HepG2 (cell line): ENCODE measurements around the gene PCDHGA7. TPM values are rescaled to one million over a fixed set of nuclear protein-coding genes. Genes with fewer than 3 reads are reported as not detected.
"Not testable (repeated sequence)": the region's sequence is repeated elsewhere in the genome, so short reads cannot be mapped to it uniquely, and the experiment has no call there.

Experiments
- ATAC-seq: fragments of 200-7000 bp; cut with Tn5 transposase; 3 replicates; pipeline ENCODE4 v1.9.1; 2020; ENCODE audit warnings: mild to moderate bottlenecking, moderate library complexity
- BruUV-seq: library from RNA; stranded (reverse); fragments of 400-500 nt; replicated peaks from 2 replicates; lab custom pipeline; 2021; lab: Mats Ljungman, UMichigan
- CTCF ChIA-PET: fragments of 300-600 bp; formaldehyde crosslinking; extraction: SDS; loops from one replicate; lab custom pipeline; 2021; ENCODE audit warnings: low total read pairs, inconsistent platforms, low intra/inter-chr PET ratio; lab: Yijun Ruan, JAX
- POLR2A ChIA-PET: fragments of 350-600 bp; sonication (Branson Sonifier 250); formaldehyde crosslinking; loops from one replicate; lab custom pipeline; 2020; ENCODE audit warnings: antibody characterized with exemption, inconsistent platforms; lab: Yijun Ruan, JAX
- DNase-seq: peaks from one replicate; pipeline ENCODE4 v3.0.0-alpha.2; 2015; ENCODE audit warnings: low spot score
- FAIRE-seq: peaks from 3 replicates; lab custom pipeline; 2011; peaks lifted over from hg19 to GRCh38; lab: Jason Lieb, UNC
- H2AFZ ChIP-seq: one replicate; pipeline ENCODE4 v1.6.1; 2011; ENCODE audit warnings: low read length, inconsistent platforms
- H3K27ac ChIP-seq: fragments of 300-600 bp; 3 replicates; pipeline ENCODE4 v1.8.0; 2011; ENCODE audit warnings: mixed run types, mild to moderate bottlenecking, mixed read lengths, low read length, inconsistent platforms; ENCODE audit not compliant: insufficient read depth; ENCODE audit errors: extremely low read length
- H3K27me3 ChIP-seq, 2 experiments: fragments of 200-600 bp in 1 of 2; 2 replicates in 1 of 2; 3 replicates in 1 of 2; pipeline versions ENCODE4 v1.6.0 to v1.8.0; 2011; ENCODE audit warnings: low read length in 2 of 2, mild to moderate bottlenecking in 2 of 2, moderate library complexity in 2 of 2, inconsistent platforms in 1 of 2; ENCODE audit not compliant: insufficient read depth in 2 of 2, control insufficient read depth in 1 of 2
- H3K36me3 ChIP-seq, 2 experiments: fragments of 200-600 bp in 1 of 2; replicated peaks in 1 of 2; 2 replicates in 1 of 2; 3 replicates in 1 of 2; pipeline versions ENCODE4 v1.5.1 to v1.8.0; 2011; ENCODE audit warnings: low read length in 2 of 2, inconsistent platforms in 1 of 2; ENCODE audit not compliant: insufficient read depth in 2 of 2, control insufficient read depth in 1 of 2
- H3K4me1 ChIP-seq: 2 replicates; pipeline ENCODE4 v1.5.1; 2012; ENCODE audit warnings: low read length, inconsistent platforms; ENCODE audit not compliant: insufficient read depth
- H3K4me2 ChIP-seq: 2 replicates; pipeline ENCODE4 v1.6.0; 2011; ENCODE audit warnings: low read depth, low read length, inconsistent platforms
- H3K4me3 ChIP-seq, 3 experiments: fragments of 200-600 bp in 1 of 3; sonication (generic), shearing (Covaris generic) in 1 of 3; replicated peaks in 1 of 3; 2 replicates each; pipeline ENCODE4 v1.5.1; 2011 to 2016; ENCODE audit warnings: low read length in 3 of 3, inconsistent platforms in 2 of 3, low read depth in 2 of 3, mild to moderate bottlenecking in 2 of 3, control low read depth in 1 of 3, mixed read lengths in 1 of 3; ENCODE audit not compliant: insufficient read depth in 1 of 3
- H3K79me2 ChIP-seq: one replicate; pipeline ENCODE4 v1.6.1; 2011; ENCODE audit warnings: low read length, inconsistent platforms; ENCODE audit not compliant: insufficient read depth
- H3K9ac ChIP-seq: 2 replicates; pipeline ENCODE4 v1.6.0; 2011; ENCODE audit warnings: mild to moderate bottlenecking, low read depth, low read length, inconsistent platforms; ENCODE audit not compliant: insufficient read depth
- H3K9me3 ChIP-seq: 2 replicates; pipeline ENCODE4 v1.5.1; 2012; ENCODE audit warnings: mild to moderate bottlenecking, low read length
- H4K20me1 ChIP-seq: 2 replicates; pipeline ENCODE4 v1.6.0; 2011; ENCODE audit warnings: inconsistent platforms, mild to moderate bottlenecking, low read length, moderate library complexity; ENCODE audit not compliant: insufficient read depth
- MIER2 ChIP-seq: IDR thresholded peaks from 2 replicates; pipeline ENCODE4 v1.6.1; 2016; ENCODE audit warnings: missing biosample characterization, missing genetic modification reagents
- PITX1 ChIP-seq: sonication (generic); formaldehyde crosslinking; IDR thresholded peaks from 2 replicates; pipeline ENCODE4 v1.5.1; 2020; ENCODE audit warnings: mild to moderate bottlenecking, missing genetic modification reagents
- ZBTB8A ChIP-seq: sonication (generic); formaldehyde crosslinking; IDR thresholded peaks from 2 replicates; pipeline ENCODE4 v1.4.0; 2020; ENCODE audit warnings: mild to moderate bottlenecking, low read depth, missing genetic modification reagents, borderline replicate concordance
- ZNF253 ChIP-seq: sonication (generic); formaldehyde crosslinking; IDR thresholded peaks from 2 replicates; pipeline ENCODE4 v1.8.0; 2022; ENCODE audit warnings: mild to moderate bottlenecking, missing genetic modification reagents, borderline replicate concordance
- ZNF616 ChIP-seq: sonication (generic); formaldehyde crosslinking; IDR thresholded peaks from 2 replicates; pipeline ENCODE4 v1.5.0; 2020; ENCODE audit warnings: low read depth, mild to moderate bottlenecking, missing genetic modification reagents
- ZNF713 ChIP-seq: sonication (generic); formaldehyde crosslinking; IDR thresholded peaks from 2 replicates; pipeline ENCODE4 v1.4.0; 2020; ENCODE audit warnings: mild to moderate bottlenecking, missing genetic modification reagents
- ZSCAN12 ChIP-seq: sonication (generic); formaldehyde crosslinking; IDR thresholded peaks from 2 replicates; pipeline ENCODE4 v1.9.0; 2021; ENCODE audit warnings: mild to moderate bottlenecking, missing genetic modification reagents
- WGBS: methylation state at CpG from one replicate; pipeline ENCODE4 v1.1.6; 2017; ENCODE audit warnings: low lambda C conversion rate; 5-methylcytosine and 5-hydroxymethylcytosine counted together
- in situ Hi-C: cut with HindIII; loops from 2 replicates; pipeline ENCODE4 v1.10.0; 2017; ENCODE audit warnings: low pct_unique_long_range_greater_than_20kb; ENCODE audit not compliant: extremely low pct_ligation_motif_present
- intact Hi-C: fragments of 100-400 bp; cut with micrococcal nuclease; formaldehyde crosslinking; loops from one replicate; pipeline ENCODE4 v1.10.0; 2022; ENCODE audit not compliant: unreplicated experiment
- polyA plus RNA-seq, 8 experiments: library from polyadenylated mRNA; depleted of rRNA in 3 of 8; stranded (reverse) in 7 of 8; unstranded in 1 of 8; fragments of >200 nt; fragmentation: Illumina TruSeq in 4 of 8; extraction: Trizol in 4 of 8; gene quantifications; 2 replicates each; pipeline versions ENCODE4 v1.2.1 to v1.2.3, GENCODE V29; 2011 to 2016; ENCODE audit warnings: low read depth in 4 of 8, missing spikeins in 1 of 8, mixed read lengths in 1 of 8; ENCODE audit not compliant: insufficient read depth in 1 of 8
- total RNA-seq, 5 experiments: library from RNA; depleted of rRNA; stranded (reverse); fragments of >200 nt; fragmentation: Illumina TruSeq; extraction: Trizol; gene quantifications; 2 replicates each; pipeline ENCODE4 v1.2.3, GENCODE V29; 2016; ENCODE audit warnings: low read depth in 1 of 5
- TF ChIP-seq, protein P1 (sequence below): sonication (generic); formaldehyde crosslinking; conservative IDR thresholded peaks from 2 replicates; pipeline ENCODE4 v1.4.0; 2020; ENCODE audit warnings: missing genetic modification reagents
- TF ChIP-seq, protein P2 (sequence below): sonication (generic); formaldehyde crosslinking; IDR thresholded peaks from 2 replicates; pipeline ENCODE4 v1.9.0; 2021; ENCODE audit warnings: missing genetic modification reagents, mild to moderate bottlenecking, borderline replicate concordance
- TF ChIP-seq, protein P3 (sequence below): sonication (generic); formaldehyde crosslinking; IDR thresholded peaks from 2 replicates; pipeline ENCODE4 v1.4.0; 2020; ENCODE audit warnings: missing genetic modification reagents

The PCDHGA7 gene
- total and polyA plus RNA-seq, 2 of the 13 experiments (the other 11 are each of a cell fraction or from before 2014, with no cell fraction given), result 0.11 to 0.31 TPM

DNA sequence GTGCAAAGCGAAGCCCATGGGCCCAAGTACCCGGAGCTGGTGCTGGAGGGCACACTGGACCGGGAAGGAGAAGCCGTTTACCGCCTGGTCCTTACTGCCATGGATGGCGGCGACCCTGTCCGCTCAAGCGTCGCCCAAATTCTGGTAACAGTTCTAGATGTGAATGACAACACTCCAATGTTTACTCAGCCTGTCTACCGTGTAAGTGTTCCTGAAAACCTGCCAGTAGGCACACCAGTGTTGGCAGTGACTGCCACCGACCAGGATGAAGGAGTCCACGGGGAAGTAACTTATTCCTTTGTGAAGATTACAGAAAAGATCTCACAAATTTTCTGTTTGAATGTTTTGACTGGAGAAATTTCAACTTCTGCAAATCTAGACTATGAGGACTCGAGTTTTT is 7.9 kb upstream of the PCDHGA7 start:
- POLR2A ChIA-PET, result no interaction called here
- H3K27me3 ChIP-seq, result no peaks in the 10 kb centered on the region
- peaks cover 53% of the 10 kb centered on the region for H3K9me3 ChIP-seq
- intact Hi-C loops, result no loop called here
- H3K4me2 ChIP-seq, result no peak overlapping the region
- H4K20me1 ChIP-seq, result no peaks in the 10 kb centered on the region
- H3K27ac ChIP-seq, result no peak overlapping the region
- TF ChIP-seq, protein P1, sequence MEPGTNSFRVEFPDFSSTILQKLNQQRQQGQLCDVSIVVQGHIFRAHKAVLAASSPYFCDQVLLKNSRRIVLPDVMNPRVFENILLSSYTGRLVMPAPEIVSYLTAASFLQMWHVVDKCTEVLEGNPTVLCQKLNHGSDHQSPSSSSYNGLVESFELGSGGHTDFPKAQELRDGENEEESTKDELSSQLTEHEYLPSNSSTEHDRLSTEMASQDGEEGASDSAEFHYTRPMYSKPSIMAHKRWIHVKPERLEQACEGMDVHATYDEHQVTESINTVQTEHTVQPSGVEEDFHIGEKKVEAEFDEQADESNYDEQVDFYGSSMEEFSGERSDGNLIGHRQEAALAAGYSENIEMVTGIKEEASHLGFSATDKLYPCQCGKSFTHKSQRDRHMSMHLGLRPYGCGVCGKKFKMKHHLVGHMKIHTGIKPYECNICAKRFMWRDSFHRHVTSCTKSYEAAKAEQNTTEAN, result no peak
- TF ChIP-seq, protein P2, sequence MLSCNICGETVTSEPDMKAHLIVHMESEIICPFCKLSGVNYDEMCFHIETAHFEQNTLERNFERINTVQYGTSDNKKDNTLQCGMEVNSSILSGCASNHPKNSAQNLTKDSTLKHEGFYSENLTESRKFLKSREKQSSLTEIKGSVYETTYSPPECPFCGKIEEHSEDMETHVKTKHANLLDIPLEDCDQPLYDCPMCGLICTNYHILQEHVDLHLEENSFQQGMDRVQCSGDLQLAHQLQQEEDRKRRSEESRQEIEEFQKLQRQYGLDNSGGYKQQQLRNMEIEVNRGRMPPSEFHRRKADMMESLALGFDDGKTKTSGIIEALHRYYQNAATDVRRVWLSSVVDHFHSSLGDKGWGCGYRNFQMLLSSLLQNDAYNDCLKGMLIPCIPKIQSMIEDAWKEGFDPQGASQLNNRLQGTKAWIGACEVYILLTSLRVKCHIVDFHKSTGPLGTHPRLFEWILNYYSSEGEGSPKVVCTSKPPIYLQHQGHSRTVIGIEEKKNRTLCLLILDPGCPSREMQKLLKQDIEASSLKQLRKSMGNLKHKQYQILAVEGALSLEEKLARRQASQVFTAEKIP (CRISPR knock-in tag), result no peak
- TF ChIP-seq, protein P3, sequence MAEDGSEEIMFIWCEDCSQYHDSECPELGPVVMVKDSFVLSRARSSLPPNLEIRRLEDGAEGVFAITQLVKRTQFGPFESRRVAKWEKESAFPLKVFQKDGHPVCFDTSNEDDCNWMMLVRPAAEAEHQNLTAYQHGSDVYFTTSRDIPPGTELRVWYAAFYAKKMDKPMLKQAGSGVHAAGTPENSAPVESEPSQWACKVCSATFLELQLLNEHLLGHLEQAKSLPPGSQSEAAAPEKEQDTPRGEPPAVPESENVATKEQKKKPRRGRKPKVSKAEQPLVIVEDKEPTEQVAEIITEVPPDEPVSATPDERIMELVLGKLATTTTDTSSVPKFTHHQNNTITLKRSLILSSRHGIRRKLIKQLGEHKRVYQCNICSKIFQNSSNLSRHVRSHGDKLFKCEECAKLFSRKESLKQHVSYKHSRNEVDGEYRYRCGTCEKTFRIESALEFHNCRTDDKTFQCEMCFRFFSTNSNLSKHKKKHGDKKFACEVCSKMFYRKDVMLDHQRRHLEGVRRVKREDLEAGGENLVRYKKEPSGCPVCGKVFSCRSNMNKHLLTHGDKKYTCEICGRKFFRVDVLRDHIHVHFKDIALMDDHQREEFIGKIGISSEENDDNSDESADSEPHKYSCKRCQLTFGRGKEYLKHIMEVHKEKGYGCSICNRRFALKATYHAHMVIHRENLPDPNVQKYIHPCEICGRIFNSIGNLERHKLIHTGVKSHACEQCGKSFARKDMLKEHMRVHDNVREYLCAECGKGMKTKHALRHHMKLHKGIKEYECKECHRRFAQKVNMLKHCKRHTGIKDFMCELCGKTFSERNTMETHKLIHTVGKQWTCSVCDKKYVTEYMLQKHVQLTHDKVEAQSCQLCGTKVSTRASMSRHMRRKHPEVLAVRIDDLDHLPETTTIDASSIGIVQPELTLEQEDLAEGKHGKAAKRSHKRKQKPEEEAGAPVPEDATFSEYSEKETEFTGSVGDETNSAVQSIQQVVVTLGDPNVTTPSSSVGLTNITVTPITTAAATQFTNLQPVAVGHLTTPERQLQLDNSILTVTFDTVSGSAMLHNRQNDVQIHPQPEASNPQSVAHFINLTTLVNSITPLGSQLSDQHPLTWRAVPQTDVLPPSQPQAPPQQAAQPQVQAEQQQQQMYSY (CRISPR knock-in tag), result no peak
- TF ChIP-seq ZNF253 (CRISPR knock-in tag) (no peak), PITX1 (CRISPR knock-in tag) (no peak), ZNF616 (no peak), ZNF713 (no peak), ZBTB8A (CRISPR knock-in tag) (no peak), ZSCAN12 (CRISPR knock-in tag) (no peak), MIER2 (CRISPR knock-in tag) (no peak)
- TF ChIP-seq, all 625 proteins: peak for 0
- no TSS peak for BruUV-seq
- in situ Hi-C loops, result no loop called here
- H3K4me3 ChIP-seq, result no peak overlapping the region
- H3K4me1 ChIP-seq, result no peaks in the 10 kb centered on the region
- H3K9ac ChIP-seq, result no peak overlapping the region
- FAIRE-seq (no peak), ATAC-seq (no peak), DNase-seq (no peak)
- no peak overlapping the region for H2AFZ ChIP-seq
- 32% methylated on average over 4 of the region's 14 CpGs for WGBS
- H3K36me3 ChIP-seq, result no peaks in the 10 kb centered on the region
- CTCF ChIA-PET, result no interaction called here
- no peaks in the 10 kb centered on the region for H3K79me2 ChIP-seq

DNA sequence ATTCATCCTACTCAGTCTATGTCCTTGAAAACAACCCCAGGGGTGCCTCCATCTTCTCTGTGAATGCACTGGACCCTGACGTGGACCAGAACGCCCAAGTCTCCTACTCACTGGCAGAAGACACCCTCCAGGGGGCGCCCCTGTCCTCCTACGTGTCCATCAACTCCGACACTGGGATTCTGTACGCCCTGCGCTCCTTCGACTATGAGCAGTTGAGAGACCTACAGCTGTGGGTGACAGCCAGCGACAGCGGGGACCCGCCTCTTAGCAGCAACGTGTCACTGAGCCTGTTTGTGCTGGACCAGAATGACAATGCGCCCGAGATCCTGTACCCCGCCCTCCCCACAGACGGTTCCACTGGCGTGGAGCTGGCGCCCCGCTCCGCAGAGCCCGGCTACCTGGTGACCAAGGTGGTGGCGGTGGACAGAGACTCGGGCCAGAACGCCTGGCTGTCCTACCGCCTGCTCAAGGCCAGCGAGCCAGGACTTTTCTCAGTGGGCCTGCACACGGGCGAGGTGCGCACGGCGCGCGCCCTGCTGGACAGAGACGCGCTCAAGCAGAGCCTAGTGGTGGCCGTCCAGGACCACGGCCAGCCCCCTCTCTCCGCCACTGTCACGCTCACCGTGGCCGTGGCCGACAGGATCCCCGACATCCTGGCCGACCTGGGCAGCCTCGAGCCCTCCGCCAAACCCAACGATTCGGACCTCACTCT is 6.9 kb upstream of the PCDHGA7 start:
- H3K27ac ChIP-seq, H3K4me1 ChIP-seq, H3K4me2 ChIP-seq, H3K27me3 ChIP-seq, H4K20me1 ChIP-seq, H2AFZ ChIP-seq, intact Hi-C loops, H3K79me2 ChIP-seq, CTCF ChIA-PET, DNase-seq, ATAC-seq, in situ Hi-C loops, H3K36me3 ChIP-seq, POLR2A ChIA-PET, H3K9ac ChIP-seq, H3K4me3 ChIP-seq, FAIRE-seq, BruUV-seq: not testable (repeated sequence)
- WGBS, result 66% methylated on average over 18 of the region's 48 CpGs
- H3K9me3 ChIP-seq, result peaks cover 47% of the 10 kb centered on the region
